Measurements from ENCODE around the gene NIPSNAP2.
"Not testable (repeated sequence)": the region's sequence is repeated elsewhere in the genome, so short reads cannot be mapped to it uniquely, and the experiment has no call there.

The NIPSNAP2 gene

DNA sequence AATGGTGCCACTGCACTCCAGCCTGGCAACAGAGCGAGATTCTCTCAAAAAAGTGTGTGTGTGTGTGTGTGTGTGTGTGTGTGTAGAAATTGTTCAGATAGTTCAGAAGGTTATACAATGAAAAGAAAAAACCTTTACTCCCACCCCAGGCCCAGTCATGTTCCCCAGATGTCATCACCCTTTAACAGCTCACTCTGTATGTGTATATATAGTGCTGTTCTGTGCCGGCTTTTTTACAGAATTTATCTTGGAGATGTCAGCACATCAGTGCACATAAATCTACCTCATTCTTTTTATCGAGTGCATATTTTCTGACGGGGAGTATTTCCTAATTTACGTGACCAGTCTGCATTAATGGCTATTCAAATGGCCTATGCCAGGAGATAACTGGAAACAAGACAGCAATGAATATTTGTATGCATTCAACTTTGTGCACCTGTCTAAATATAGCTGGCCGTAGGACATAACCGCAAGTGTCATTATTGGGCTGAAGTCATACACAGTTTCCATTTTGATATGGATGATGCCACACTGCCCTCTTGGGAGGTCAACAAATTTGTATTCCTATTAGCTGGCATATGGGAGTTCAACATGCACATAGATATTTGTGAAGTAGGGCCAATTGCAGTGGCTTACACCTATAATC lies 11.7 kb downstream of the NIPSNAP2 start:
- DNase-seq (ENCODE audit: low read depth in 2 of 2), result no peak

- no peak for DNase-seq (ENCODE audit: low read depth in 2 of 2)
These were observed 13.4 kb downstream of the NIPSNAP2 start for GRCh38 chr7:55977831-55978230.

DNA sequence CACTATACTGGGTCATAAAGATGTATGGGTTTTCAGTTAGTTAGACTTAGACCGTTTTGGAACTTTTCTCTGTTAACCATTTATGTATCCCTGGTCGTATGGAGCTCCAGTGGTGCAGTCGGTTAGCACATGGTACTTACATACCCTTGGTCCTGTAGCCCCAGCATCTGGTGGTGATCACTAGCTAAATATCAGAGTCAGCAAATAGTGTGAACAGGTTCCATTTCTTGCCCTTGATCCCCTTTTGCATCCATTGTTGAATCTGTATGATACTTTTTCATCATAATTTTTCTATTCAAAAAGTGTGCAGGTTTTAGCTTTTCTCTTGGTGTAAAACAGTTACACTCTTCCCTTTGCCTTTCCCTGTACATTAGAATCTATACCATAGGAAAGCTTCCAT lies 15.9 kb downstream of the NIPSNAP2 start:
- DNase-seq (ENCODE audit: low read depth in 2 of 2), result no peak

DNA sequence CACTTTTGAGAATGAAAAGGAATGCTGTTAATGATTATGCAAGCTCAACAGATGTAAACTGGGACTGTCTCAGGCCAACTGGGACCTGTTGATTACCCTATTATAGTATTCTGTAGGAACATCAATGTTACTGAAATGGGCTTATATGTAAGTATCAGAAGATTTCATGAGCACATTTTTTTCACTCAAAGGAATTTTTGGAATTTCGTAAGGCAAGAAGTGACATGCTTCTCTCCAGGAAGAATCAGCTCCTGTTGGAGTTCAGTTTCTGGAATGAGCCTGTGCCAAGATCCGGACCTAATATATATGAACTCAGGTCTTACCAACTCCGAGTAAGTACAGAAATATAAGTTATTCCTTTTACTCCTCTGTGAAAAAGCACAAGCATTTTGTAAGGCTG lies 19.2 kb downstream of the NIPSNAP2 start:
- DNase-seq (ENCODE audit: low read depth in 2 of 2), result no peak

DNA sequence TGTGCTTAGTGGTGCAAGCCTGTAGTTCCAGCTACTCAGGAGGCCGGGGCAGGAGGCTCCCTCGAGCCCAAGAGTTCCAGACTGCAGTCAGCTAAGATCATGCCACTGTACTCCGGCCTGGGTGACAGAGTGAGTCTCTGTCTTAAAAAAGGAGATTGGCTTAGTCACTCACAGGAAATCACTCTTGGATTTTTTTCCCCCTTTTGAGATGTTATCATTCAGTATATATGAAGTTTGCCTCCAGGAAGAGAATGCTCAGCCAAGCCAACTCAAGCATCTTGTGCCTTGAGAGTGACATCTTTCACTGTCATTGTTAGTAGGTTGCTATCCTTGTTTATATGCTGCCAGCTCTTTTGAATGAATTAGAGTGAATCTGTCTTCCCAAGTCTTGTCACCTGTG lies 28.0 kb downstream of the NIPSNAP2 start:
- DNase-seq (ENCODE audit: low read depth in 2 of 2), result no peak

- no peak for DNase-seq (ENCODE audit: low read depth in 2 of 2)
These were observed 32.6 kb downstream of the NIPSNAP2 start for GRCh38 chr7:55996856-55997500.

DNA sequence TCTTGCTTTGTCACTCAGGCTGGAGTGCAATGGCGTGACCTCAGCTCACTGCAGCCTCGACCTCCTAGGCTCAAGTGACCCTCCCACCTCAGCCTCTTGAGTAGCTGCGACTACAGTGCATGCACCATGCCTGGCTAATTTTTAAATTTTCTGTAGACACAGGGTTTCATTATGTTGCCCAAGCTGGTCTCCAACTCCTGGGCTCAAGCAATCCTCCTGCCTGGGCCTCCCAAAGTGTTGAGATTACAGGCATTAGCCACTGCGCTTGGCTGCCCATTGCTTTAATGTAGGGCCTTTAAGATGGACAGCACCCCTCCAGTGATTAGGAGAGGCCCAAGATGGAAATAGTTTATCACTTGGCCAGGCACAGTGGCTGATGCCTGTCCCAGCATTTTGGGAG lies 39.4 kb downstream of the NIPSNAP2 start:
- DNase-seq (ENCODE audit: low read depth in 2 of 2), result no peak

DNA sequence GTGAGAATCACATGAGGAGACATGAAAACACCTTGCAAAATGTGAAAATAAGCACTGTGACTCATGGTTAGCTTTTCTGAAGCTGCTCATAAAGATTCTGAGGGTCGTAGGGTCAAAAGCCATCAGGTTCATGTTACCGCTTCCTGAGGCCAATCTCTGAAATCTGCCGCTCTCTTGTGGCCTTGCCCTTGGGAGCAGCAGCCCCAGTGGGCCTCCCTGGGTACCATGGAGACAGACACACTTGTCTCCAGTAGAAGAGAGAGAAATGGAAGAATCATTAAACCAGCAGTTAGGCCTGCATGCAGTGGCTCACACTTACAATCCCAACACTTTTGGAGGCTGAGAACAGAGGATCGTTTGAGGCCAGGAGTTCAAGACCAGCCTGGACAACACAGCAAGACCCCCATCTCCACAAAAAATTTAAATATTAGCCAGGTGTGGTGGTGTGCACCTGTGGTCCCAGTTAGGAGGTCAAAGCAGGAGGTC lies 42.8 kb downstream of the NIPSNAP2 start:
- no peak for DNase-seq (ENCODE audit: low read depth in 2 of 2)

- no peak for DNase-seq (ENCODE audit: low read depth in 2 of 2)
These were observed 43.5 kb downstream of the NIPSNAP2 start for GRCh38 chr7:56007891-56008290.

DNA sequence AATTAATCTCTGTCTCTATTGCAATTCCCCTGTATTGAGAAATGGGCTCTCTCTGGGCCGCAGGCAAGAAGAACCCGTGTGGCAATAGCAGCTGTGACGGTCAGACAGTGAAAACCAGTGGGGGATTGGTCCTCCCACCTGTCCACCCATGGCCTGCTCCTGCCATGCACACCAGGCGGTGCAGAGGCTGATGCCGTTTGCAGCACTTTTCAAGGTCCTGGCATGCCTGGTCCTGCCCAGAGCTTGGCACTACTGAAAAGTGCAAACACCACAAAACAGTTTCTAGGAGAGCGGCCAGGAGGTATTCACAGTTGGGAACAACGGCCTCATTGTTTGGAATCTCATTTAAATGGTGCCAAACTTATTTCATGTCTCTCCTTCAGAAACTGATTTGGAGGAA lies 45.3 kb downstream of the NIPSNAP2 start:
- DNase-seq (ENCODE audit: low read depth in 2 of 2), result no peak

GRCh38 chr7:56017015-56017414 lies 52.6 kb downstream of the NIPSNAP2 start:
- not testable (repeated sequence) for DNase-seq (ENCODE audit: low read depth in 2 of 2)

DNA sequence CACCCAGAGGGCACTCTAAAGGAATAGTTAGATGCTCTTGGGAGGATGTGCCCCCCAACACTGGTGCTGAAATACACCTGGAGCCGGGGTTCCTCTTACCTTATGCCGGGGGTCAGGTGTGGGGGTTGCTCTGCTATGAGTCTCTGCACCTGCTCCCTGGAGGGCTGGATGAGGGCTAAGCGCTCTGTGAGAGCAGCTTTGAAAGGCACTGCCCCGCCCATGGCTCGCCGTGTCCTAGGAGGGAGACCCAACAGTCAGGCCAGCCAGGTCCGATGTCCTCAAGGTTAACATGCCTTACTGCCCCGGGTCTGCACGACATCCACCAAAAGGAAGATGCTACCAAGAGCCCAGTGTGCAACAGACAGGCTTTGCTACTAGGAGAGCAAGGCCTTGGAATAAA lies 55.1 kb downstream of the NIPSNAP2 start:
- no peak for DNase-seq (ENCODE audit: low read depth in 2 of 2)

DNA sequence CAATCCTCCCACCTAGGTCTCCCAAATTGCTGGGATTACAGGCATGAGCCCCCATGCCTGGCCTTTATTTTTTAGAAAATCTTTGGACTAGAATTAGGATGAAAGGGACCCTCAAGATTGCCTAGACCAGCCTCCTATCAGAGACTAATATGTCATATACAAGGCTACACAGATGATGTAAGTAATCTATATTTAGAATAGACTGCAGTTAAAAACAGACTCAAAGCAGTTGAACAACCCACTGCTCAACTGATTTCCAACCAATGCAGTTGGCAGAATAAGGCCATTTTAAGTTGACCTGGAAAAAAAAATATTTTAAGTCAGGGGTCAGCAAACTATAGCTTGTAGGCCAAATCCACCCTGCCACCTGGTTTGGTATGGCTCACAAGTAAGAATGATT lies 59.1 kb downstream of the NIPSNAP2 start:
- DNase-seq (ENCODE audit: low read depth in 2 of 2), result no peak

DNA sequence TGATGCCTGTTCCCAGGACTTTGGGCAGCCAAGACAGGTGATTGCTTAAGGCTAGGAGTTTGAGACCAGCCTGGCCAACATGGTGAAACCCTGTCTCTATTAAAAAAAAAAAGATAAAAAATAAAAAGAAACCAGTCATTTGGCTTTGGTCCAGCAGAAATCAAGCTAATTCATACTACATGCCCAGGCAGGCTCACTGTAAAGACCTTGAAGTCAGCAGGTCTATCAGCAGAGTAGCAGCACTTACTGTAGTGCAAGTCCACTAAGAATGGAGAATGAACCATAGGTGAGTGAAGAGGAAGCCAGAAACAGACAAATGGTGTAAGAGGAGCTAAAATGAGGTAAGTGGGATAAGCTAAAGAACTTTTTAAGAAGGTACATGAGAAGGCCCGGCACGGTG lies 62.2 kb downstream of the NIPSNAP2 start:
- no peak for DNase-seq (ENCODE audit: low read depth in 2 of 2)

GRCh38 chr7:56028942-56029630 lies 64.7 kb downstream of the NIPSNAP2 start:
- DNase-seq (ENCODE audit: low read depth in 2 of 2), result no peak

DNA sequence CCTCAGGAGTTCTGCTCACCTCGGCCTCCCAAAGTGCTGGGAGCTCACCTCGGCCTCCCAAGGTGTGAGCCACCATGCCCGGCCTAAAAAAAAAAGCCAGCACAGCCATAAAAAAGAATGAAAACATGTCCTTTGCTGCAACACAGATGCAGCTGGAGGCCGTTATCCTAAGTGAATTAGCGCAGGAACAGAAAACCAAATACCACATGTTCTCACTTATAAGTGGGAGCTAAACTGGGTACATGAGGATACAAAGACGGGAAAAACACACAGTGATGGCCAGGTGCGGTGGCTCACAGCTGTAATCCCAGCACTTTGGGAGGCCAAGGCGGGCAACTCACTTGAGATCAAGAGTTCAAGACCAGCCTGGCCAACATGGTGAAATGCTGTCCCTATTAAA lies 66.0 kb downstream of the NIPSNAP2 start:
- DNase-seq (ENCODE audit: low read depth in 2 of 2), result no peak

- DNase-seq (ENCODE audit: low read depth in 2 of 2), result not testable (repeated sequence)
These were observed 67.2 kb downstream of the NIPSNAP2 start for GRCh38 chr7:56031556-56031955.

DNA sequence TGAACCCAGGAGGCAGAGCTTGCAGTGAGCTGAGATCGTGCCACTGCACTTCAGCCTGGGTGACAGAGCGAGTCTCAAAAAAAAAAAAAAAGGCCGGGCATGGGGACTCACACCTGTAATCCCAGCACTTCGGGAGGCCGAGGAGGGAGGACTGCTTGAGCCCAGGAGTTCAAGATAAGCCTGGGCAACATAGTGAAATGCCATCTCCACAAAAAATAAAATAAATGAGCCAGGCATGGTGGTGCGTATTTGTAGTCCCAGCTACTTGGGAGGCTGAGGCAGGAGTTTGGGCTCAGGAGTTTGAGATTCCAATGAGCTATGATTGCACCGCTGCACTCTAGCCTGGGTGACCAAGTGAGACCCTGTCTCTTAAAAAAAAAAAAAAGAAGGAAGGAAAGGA lies 68.2 kb downstream of the NIPSNAP2 start:
- not testable (repeated sequence) for DNase-seq (ENCODE audit: low read depth in 2 of 2)

DNA sequence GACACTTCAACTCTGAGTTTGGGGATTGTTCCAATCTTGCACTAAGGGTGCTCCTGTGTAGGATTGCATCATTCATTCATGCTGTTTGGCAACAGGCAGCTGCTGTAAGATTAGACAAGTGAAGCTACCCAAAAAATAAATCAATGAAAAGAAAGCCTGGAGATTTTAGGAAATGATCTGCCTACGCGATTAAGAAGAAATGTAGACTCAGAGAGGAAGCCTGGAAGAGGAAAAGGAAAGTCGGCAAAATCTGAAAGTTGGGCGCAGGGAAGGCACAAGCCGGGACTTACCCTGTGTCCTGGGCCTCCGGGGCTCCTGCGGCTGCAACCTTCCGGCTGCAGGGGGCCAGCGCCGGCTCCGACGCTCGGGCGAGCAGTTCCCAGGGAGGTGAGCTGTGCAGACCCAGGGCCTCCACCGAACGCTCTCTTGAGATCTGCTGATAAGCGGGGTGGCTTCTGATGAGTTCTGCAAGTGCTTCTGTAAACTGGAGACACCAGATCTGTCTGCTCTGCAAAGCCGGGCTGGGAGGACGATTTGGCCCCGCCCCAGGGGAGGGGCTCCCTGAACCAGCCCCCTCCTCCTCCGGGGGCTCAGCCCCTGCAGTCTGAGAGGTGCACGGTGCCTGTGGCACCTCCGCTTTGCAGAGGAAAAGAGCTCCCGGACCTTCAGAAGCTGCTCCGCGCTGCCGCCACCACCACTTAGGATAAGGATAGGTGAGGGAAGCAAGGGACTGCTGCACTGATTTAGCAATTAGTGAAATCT lies 69.5 kb downstream of the NIPSNAP2 start:
- peak; percentile 31 to 59 for DNase-seq (ENCODE audit: low read depth in 2 of 2)

DNA sequence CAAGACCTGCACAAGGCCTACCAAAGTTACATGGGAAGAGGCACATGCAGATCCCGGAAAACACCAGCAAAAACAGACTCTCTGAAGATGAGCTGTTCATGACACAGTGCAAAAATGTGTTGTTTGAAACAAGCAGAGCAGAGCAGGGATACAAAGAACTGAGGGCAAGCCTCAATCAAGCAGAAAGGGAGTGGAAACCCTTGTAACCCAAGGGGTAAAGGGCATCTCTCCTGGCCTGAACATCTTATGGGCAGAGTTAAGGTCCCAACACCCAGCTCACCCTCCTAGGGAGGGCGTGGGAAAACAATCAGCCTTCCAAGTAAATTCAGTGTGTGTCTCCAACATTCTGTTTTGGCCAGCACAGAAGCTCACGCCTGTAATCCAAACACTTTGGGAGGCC lies 76.3 kb downstream of the NIPSNAP2 start:
- no peak for DNase-seq (ENCODE audit: low read depth in 2 of 2)

GRCh38 chr7:56045758-56046157 lies 81.4 kb downstream of the NIPSNAP2 start:
- not testable (repeated sequence) for DNase-seq (ENCODE audit: low read depth in 2 of 2)

DNA sequence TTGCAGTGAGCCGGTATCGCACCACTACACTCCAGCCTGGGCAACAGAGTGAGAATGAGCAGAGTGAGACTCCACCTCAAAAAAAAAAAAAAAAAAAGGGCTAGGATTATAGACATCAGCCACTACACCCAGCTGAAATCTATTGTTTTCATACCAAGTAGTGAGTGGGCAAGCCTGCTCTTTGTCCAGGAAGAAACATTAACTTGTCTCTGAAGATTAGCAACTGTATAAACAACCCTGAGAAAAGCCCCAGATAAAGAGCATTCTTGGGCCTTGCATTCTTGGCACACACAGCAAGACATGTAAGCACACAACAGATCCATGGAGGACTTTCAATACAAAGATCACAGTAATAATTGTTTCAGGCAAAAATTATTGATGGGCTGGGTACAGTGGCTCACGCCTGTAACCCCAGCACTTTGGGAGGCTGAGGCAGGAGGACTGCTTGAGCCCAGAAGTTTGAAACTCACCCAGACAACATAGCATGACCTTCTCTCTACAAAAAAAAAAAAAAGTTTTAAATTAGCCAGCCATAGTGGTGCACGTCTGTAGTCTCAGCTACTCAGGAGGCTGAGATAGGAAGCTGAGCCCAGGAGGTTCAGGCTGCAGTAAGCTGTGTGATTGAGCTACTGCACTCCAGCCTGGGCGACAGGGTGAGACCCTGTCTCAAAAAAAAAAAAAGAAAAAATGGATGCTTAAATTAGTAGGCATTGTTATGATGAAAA lies 82.5 kb downstream of the NIPSNAP2 start:
- no peak for DNase-seq (ENCODE audit: low read depth in 2 of 2)

Measured in stimulated activated CD8-positive, alpha-beta memory T cell treated with anti-CD3 and anti-CD28 coated beads, Interleukin-7, amount 100 ng/mL, for 4 hours (primary cell).